Parietal lobe (tissue), 2 donors: ENCODE measurements around the gene CSRNP2. TPM values are rescaled to one million over a fixed set of nuclear protein-coding genes. Genes with fewer than 3 reads are reported as not detected.

Source experiments
- small RNA-seq: library from RNA; depleted of rRNA; stranded (forward); fragments of <200 nt; gene quantifications from one replicate; pipeline ENCODE3, GENCODE V24; 2014; ENCODE audit warnings: low replicate concordance
- total RNA-seq: library from RNA; depleted of rRNA; stranded (reverse); fragments of >200 nt; gene quantifications from one replicate; pipeline ENCODE4 v1.2.3, GENCODE V29; 2014

The CSRNP2 gene, protein sequence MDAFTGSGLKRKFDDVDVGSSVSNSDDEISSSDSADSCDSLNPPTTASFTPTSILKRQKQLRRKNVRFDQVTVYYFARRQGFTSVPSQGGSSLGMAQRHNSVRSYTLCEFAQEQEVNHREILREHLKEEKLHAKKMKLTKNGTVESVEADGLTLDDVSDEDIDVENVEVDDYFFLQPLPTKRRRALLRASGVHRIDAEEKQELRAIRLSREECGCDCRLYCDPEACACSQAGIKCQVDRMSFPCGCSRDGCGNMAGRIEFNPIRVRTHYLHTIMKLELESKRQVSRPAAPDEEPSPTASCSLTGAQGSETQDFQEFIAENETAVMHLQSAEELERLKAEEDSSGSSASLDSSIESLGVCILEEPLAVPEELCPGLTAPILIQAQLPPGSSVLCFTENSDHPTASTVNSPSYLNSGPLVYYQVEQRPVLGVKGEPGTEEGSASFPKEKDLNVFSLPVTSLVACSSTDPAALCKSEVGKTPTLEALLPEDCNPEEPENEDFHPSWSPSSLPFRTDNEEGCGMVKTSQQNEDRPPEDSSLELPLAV
- 97.0 TPM for total RNA-seq

DNA sequence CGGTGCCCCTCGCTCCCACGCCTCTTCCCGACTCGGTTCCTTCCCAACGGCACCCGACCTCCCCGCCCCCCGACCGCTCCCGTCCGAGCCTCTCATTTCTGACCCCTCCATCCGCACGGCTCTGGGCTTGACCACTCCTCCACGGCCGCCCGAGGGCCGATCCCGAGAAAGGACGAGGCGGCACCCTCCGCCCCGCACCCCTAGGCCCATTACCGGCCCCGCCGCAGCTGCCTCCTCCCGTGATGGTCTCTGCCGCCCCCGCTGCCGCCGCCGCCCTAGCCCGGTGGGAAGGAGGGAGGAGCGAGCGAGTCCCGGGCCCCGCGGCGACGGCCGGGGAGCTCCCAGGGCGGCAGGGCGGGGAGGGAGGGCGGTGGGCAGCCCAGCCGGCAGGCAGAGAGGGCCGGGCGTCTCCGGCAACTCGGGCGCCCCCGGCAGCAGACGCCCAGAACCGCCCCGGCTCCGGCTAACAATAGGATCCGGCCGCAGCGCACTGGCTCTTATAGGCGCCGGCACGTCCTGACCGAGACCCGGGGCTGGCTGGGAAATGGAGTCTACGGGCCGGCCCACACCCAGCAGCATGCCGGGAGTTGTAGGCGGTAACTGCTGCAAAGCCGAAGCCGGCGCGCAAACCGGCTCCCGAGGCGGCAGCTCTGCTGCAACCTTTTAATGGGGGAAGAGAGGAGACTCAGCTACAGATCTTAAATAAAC lies at the start of gene CSRNP2:
Gene CSRNP2 (minus strand): TSS at position 471 of the 708 bp plus-strand sequence. CDS start 7,035 bp downstream, outside the sequence.

DNA sequence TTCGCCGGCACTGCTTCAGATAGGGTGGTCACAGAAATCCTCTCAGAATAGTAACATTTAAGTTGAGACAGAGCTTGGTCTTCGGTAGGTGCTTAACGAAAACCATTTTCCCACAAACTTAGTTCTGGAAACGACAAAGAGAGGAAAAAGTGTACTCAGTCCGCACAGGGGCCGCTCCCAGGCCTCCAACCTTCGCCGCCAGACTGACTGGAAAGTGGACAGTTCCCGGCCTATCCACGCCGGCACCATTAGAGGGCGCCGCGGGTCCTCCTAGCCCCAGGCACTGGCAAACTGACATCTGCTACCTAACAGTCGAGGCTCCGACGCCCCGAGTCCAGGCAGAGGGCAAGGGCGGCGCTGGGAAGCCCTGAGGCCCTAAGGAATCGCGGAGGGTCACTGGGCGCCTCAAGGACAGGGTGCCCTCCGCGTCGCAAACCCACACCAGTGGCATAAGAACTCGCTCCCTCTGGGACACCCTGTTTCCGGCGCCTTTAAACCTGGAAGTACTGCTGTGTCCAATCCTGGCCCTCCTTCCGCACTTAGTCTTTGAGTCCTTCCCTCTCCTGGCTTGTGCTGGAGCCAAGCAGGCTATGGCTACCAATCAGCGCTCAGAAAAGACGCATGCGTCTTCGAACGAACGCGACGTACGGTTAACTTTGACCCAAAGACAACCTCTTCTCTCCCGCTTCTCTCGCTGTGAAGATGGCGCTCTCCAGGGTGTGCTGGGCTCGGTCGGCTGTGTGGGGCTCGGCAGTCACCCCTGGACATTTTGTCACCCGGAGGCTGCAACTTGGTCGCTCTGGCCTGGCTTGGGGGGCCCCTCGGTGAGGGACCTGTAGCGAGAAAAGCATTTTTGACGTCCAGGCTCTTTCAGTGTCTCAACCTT lies 35.5 kb downstream of the CSRNP2 start, which contains the start of gene LETMD1:
Gene LETMD1 (plus strand): TSS at position 673 of the 886 bp plus-strand sequence. CDS start 30 bp downstream, at position 703.

DNA sequence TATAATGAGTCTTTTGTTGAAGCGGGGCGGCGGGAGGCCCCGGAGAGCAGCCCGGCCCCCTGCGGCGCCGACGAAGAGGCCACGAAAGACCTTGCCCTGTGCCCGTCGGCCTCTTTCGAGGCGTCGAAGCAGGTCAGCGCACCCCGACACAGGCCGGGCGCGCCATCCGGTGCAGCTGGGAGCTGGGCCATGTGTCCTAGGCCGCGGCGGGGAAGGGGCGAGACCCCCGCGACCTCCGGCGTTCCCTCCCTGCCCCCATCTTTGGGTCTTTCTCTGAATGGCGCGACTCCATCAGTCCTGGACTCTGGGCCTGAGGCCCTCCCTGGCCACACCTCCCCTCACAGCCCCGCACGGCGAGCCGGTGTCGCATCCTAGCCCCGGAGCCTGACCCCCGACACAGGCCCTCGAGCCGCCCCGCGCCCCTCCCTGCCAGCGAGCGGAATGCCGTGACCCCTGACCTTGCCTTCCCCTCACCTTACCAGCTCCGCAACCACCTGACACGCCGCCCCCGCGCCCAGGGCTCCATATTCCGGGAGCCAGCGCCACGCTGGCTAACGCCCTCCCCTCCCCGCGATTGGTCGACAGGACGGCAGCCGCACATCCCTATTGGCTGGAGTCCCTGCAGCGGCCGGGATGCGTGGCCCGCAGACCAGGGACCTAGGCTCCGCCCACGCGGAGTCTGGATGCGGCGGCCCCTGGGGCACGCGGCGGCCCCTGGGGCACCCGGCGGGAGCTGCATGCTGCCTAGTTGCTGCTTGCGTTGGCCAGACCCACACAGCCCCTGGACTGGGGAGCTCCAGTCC lies 57.4 kb downstream of the CSRNP2 start, which contains the start of gene SLC11A2:
Gene SLC11A2 (minus strand): TSS at position 549 of the 803 bp plus-strand sequence. CDS start 15,656 bp downstream, outside the sequence.

Small RNAs within 50 kb of the gene (small RNA-seq; reads per million reads assigned to genes)
- gene RNU6-1273P: not detected
- gene RNU6-87P: not detected

Other genes starting within 250 kb of the CSRNP2 start
- not detected for gene TMPRSS12, start 240.7 kb downstream of the CSRNP2 start, total RNA-seq
- not detected for gene HIGD1C, start 131.1 kb downstream of the CSRNP2 start, total RNA-seq
- 154 TPM for gene SLC11A2, start 57.2 kb downstream of the CSRNP2 start, total RNA-seq
- gene LETMD1, start 35.3 kb downstream of the CSRNP2 start, total RNA-seq: 63.9 TPM
- gene TFCP2, start 89.5 kb upstream of the CSRNP2 start, total RNA-seq: 23.8 TPM
- gene POU6F1, start 134.5 kb upstream of the CSRNP2 start, total RNA-seq: 31.9 TPM
- 80.1 TPM for gene DAZAP2, start 155.2 kb upstream of the CSRNP2 start, total RNA-seq
- 1.6 TPM for gene SMAGP, start 186.8 kb upstream of the CSRNP2 start, total RNA-seq
- 0.63 TPM for gene BIN2, start 240.6 kb upstream of the CSRNP2 start, total RNA-seq